Upper lobe of left lung (tissue), 4 donors: ENCODE results near the gene FRMPD1.

ENCODE experiments used
- EP300 ChIP-seq, 4 donors: sonication (generic); formaldehyde crosslinking; IDR thresholded peaks; one replicate each; pipeline ENCODE4 v1.5.1; 2017; ENCODE audit warnings: antibody characterized with exemption in 4 of 4, control low read depth in 2 of 4
- POLR2A ChIP-seq, 4 donors: fragments of 450-650 bp; IDR thresholded peaks; one replicate each; pipeline ENCODE4 v1.5.1; 2016 to 2017; ENCODE audit warnings: antibody characterized with exemption in 4 of 4, mild to moderate bottlenecking in 2 of 4
- POLR2AphosphoS5 ChIP-seq, 2 donors: sonication (generic); formaldehyde crosslinking; IDR thresholded peaks; one replicate each; pipeline ENCODE4 v1.5.1; 2017; ENCODE audit warnings: antibody characterized with exemption in 2 of 2
- TF ChIP-seq, protein P1 (sequence below), 6 experiments: fragments of 450-650 bp in 4 of 6; fragments of 200-600 bp in 2 of 6; sonication (generic) in 2 of 6; IDR thresholded peaks; one replicate each; pipeline ENCODE4 v1.5.1; 2016 to 2019; ENCODE audit warnings: antibody characterized with exemption in 6 of 6

DNA sequence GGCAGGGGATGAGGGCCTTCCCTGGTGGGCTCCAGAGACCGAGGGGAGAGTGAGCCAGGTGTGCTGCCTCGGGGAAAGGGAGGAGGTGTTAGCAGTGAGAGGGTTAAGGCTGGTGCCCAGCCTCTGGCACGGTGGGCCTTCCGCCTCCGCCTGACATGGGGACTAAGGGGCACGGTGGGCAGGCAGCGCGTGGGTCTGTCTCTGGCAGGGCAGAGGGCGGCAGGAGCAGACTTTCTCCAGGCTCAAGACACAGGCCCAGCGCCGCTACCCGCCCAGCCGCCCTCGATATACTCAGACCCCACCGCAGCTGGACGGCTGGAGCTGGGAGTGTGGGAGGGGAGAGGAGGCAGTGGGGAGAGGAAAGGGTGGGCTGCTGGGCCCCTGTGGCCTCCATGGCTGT is 14.9 kb upstream of the FRMPD1 start:
- TF ChIP-seq POLR2A (IDR thresholded peaks at IDR 0.05) = no peak
- TF ChIP-seq, protein P1, sequence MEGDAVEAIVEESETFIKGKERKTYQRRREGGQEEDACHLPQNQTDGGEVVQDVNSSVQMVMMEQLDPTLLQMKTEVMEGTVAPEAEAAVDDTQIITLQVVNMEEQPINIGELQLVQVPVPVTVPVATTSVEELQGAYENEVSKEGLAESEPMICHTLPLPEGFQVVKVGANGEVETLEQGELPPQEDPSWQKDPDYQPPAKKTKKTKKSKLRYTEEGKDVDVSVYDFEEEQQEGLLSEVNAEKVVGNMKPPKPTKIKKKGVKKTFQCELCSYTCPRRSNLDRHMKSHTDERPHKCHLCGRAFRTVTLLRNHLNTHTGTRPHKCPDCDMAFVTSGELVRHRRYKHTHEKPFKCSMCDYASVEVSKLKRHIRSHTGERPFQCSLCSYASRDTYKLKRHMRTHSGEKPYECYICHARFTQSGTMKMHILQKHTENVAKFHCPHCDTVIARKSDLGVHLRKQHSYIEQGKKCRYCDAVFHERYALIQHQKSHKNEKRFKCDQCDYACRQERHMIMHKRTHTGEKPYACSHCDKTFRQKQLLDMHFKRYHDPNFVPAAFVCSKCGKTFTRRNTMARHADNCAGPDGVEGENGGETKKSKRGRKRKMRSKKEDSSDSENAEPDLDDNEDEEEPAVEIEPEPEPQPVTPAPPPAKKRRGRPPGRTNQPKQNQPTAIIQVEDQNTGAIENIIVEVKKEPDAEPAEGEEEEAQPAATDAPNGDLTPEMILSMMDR (IDR thresholded peaks at IDR 0.05) = no peak
- no peak for TF ChIP-seq POLR2AphosphoS5 (IDR thresholded peaks at IDR 0.05)
- TF ChIP-seq EP300 (IDR thresholded peaks at IDR 0.05) = no peak
